ENCODE data around the gene TADA2B.

Gene TADA2B

GRCh38 chr4:7041801-7042502, 1.2 kb upstream of the TADA2B start:
- no peak for DNase-seq

- DNase-seq: peak; percentile 93
Observed at GRCh38 chr4:7042503-7043283, 479 bp upstream of the TADA2B start.

- DNase-seq: no peak
Observed at GRCh38 chr4:7044137-7044930, 1.2 kb downstream of the TADA2B start.

- no peak for DNase-seq
Observed at GRCh38 chr4:7045553-7045952, 2.4 kb downstream of the TADA2B start.

- DNase-seq: peak; percentile 23
Observed at GRCh38 chr4:7045961-7046921, 3.1 kb downstream of the TADA2B start.

- no peak for DNase-seq
Observed at GRCh38 chr4:7046971-7047370, 3.8 kb downstream of the TADA2B start.

- no peak for DNase-seq
Observed at GRCh38 chr4:7048642-7049041, 5.5 kb downstream of the TADA2B start.

GRCh38 chr4:7049295-7049694, 6.1 kb downstream of the TADA2B start:
- DNase-seq: no peak

- DNase-seq: no peak
Observed at GRCh38 chr4:7049739-7050138, 6.6 kb downstream of the TADA2B start.

GRCh38 chr4:7050481-7051143, 7.4 kb downstream of the TADA2B start:
- no peak for DNase-seq

GRCh38 chr4:7051144-7051495, 7.9 kb downstream of the TADA2B start:
- DNase-seq: no peak

- DNase-seq: no peak
Observed at GRCh38 chr4:7051905-7052304, 8.7 kb downstream of the TADA2B start.

- DNase-seq: no peak
Observed at GRCh38 chr4:7052313-7052712, 9.1 kb downstream of the TADA2B start.

- DNase-seq: no peak
Observed at GRCh38 chr4:7052923-7053715, 9.9 kb downstream of the TADA2B start.

- no peak for DNase-seq
Observed at GRCh38 chr4:7054106-7054880, 11.1 kb downstream of the TADA2B start.

- no peak for DNase-seq
Observed at GRCh38 chr4:7055111-7055989, 12.2 kb downstream of the TADA2B start.

GRCh38 chr4:7055990-7056325, 12.8 kb downstream of the TADA2B start:
- no peak for DNase-seq

- DNase-seq: peak; percentile 20
Observed at GRCh38 chr4:7058792-7059191, 15.6 kb downstream of the TADA2B start.

GRCh38 chr4:7059662-7060061, 16.5 kb downstream of the TADA2B start:
- no peak for DNase-seq

All from RPMI8226 (cell line).